Upper lobe of left lung (tissue), 4 donors: ENCODE results near the gene HTR2C.

Experiments
- CTCF ChIP-seq, 6 experiments: fragments of 450-650 bp in 4 of 6; fragments of 200-600 bp in 2 of 6; sonication (generic) in 2 of 6; IDR thresholded peaks; one replicate each; pipeline ENCODE4 v1.5.1; 2016 to 2019; ENCODE audit warnings: antibody characterized with exemption in 6 of 6
- EP300 ChIP-seq, 4 donors: sonication (generic); formaldehyde crosslinking; IDR thresholded peaks; one replicate each; pipeline ENCODE4 v1.5.1; 2017; ENCODE audit warnings: antibody characterized with exemption in 4 of 4, control low read depth in 2 of 4
- POLR2A ChIP-seq, 4 donors: fragments of 450-650 bp; IDR thresholded peaks; one replicate each; pipeline ENCODE4 v1.5.1; 2016 to 2017; ENCODE audit warnings: antibody characterized with exemption in 4 of 4, mild to moderate bottlenecking in 2 of 4

- TF ChIP-seq CTCF (IDR thresholded peaks at IDR 0.05) (no peak), EP300 (IDR thresholded peaks at IDR 0.05) (no peak), POLR2A (IDR thresholded peaks at IDR 0.05) (no peak)
Measured at GRCh38 chrX:114599911-114600310, 16.0 kb downstream of the HTR2C start.
